H9 (cell line): Measurements from ENCODE around the gene DLL4. TPM values are rescaled to one million over a fixed set of nuclear protein-coding genes. Genes with fewer than 3 reads are reported as not detected.

ENCODE experiments used
- DNase-seq: peaks from one replicate; pipeline ENCODE4 v3.0.0-alpha.2; 2017
- H2AFZ ChIP-seq: one replicate; pipeline ENCODE4 v1.6.1; 2013; ENCODE audit warnings: mild to moderate bottlenecking, low read length, control low read depth, moderate library complexity
- H2AK5ac ChIP-seq: 2 replicates; pipeline ENCODE4 v1.6.1; 2013; ENCODE audit warnings: low read length, control low read depth, mixed read lengths; ENCODE audit not compliant: insufficient read length
- H2BK120ac ChIP-seq: one replicate; pipeline ENCODE4 v1.6.1; 2013; ENCODE audit warnings: low read depth, mild to moderate bottlenecking, low read length, control low read depth, inconsistent platforms; ENCODE audit not compliant: poor library complexity, severe bottlenecking
- H2BK12ac ChIP-seq: 2 replicates; pipeline ENCODE4 v1.6.1; 2013; ENCODE audit warnings: low read length, control low read depth, mixed read lengths, low read depth; ENCODE audit not compliant: insufficient read length
- H2BK15ac ChIP-seq: 2 replicates; pipeline ENCODE4 v1.6.1; 2013; ENCODE audit warnings: low read depth, low read length, control low read depth
- H2BK20ac ChIP-seq: one replicate; pipeline ENCODE4 v1.6.1; 2013; ENCODE audit warnings: low read depth, mild to moderate bottlenecking, low read length, control low read depth, inconsistent platforms; ENCODE audit not compliant: poor library complexity, severe bottlenecking
- H2BK5ac ChIP-seq: 2 replicates; pipeline ENCODE4 v1.6.1; 2013; ENCODE audit warnings: low read length, control low read depth, mixed read lengths; ENCODE audit not compliant: insufficient read length
- H3K14ac ChIP-seq: 2 replicates; pipeline ENCODE4 v1.6.1; 2013; ENCODE audit warnings: low read length, control low read depth; ENCODE audit not compliant: insufficient read depth
- H3K18ac ChIP-seq: 2 replicates; pipeline ENCODE4 v1.6.1; 2013; ENCODE audit warnings: low read depth, mild to moderate bottlenecking, mixed read lengths, low read length, control low read depth; ENCODE audit not compliant: insufficient read length
- H3K23ac ChIP-seq: 2 replicates; pipeline ENCODE4 v1.6.1; 2013; ENCODE audit warnings: low read length, control low read depth, mixed read lengths, low read depth; ENCODE audit not compliant: insufficient read length
- H3K23me2 ChIP-seq: 2 replicates; pipeline ENCODE4 v1.6.1; 2013; ENCODE audit warnings: low read depth, mild to moderate bottlenecking, mixed read lengths, low read length, control low read depth; ENCODE audit not compliant: insufficient read length, poor library complexity, severe bottlenecking
- H3K27ac ChIP-seq: 2 replicates; pipeline ENCODE4 v1.5.1; 2013; ENCODE audit warnings: low read length, control low read depth, mixed read lengths, low read depth; ENCODE audit not compliant: insufficient read length
- H3K27me3 ChIP-seq: 2 replicates; pipeline ENCODE4 v1.6.1; 2013; ENCODE audit warnings: low read length, control low read depth, inconsistent platforms; ENCODE audit not compliant: insufficient read depth
- H3K4ac ChIP-seq: 2 replicates; pipeline ENCODE4 v1.6.1; 2013; ENCODE audit warnings: low read depth, mild to moderate bottlenecking, control low read depth, inconsistent platforms, low read length, moderate library complexity
- H3K4me1 ChIP-seq: 2 replicates; pipeline ENCODE4 v1.6.1; 2013; ENCODE audit warnings: low read length, control low read depth, inconsistent platforms; ENCODE audit not compliant: insufficient read depth
- H3K4me2 ChIP-seq: 2 replicates; pipeline ENCODE4 v1.6.1; 2013; ENCODE audit warnings: low read length, control low read depth, mixed read lengths; ENCODE audit not compliant: insufficient read length, insufficient read depth
- H3K56ac ChIP-seq: 2 replicates; pipeline ENCODE4 v1.6.1; 2013; ENCODE audit warnings: low read depth, mild to moderate bottlenecking, mixed read lengths, low read length, control low read depth; ENCODE audit not compliant: insufficient read length
- H3K79me1 ChIP-seq: 2 replicates; pipeline ENCODE4 v1.6.1; 2013; ENCODE audit warnings: low read depth, mild to moderate bottlenecking, moderate library complexity, low read length, control low read depth, inconsistent platforms; ENCODE audit not compliant: insufficient read depth, poor library complexity, severe bottlenecking
- H3K79me2 ChIP-seq: 2 replicates; pipeline ENCODE4 v1.6.1; 2013; ENCODE audit warnings: low read length, control low read depth, inconsistent platforms; ENCODE audit not compliant: insufficient read depth
- H3K9ac ChIP-seq: 2 replicates; pipeline ENCODE4 v1.6.1; 2013; ENCODE audit warnings: low read length, control low read depth, mixed read lengths; ENCODE audit not compliant: insufficient read length; ENCODE audit errors: extremely low read depth
- H3K9me3 ChIP-seq: one replicate; pipeline ENCODE4 v1.6.1; 2013; ENCODE audit warnings: low read depth, low read length, inconsistent platforms; ENCODE audit not compliant: control insufficient read depth
- H3T11ph ChIP-seq: one replicate; pipeline ENCODE4 v1.6.1; 2013; ENCODE audit warnings: mild to moderate bottlenecking, low read length, control low read depth, inconsistent platforms
- H4K20me1 ChIP-seq: one replicate; pipeline ENCODE4 v1.6.1; 2013; ENCODE audit not compliant: control insufficient read depth, insufficient read length, insufficient read depth
- H4K5ac ChIP-seq: 2 replicates; pipeline ENCODE4 v1.6.1; 2013; ENCODE audit warnings: low read depth, mild to moderate bottlenecking, mixed read lengths, low read length, control low read depth; ENCODE audit not compliant: insufficient read length
- H4K8ac ChIP-seq: replicated peaks from 2 replicates; pipeline ENCODE4 v1.6.1; 2013; ENCODE audit warnings: low read length, control low read depth, mixed read lengths, low read depth; ENCODE audit not compliant: insufficient read length
- H4K91ac ChIP-seq: 2 replicates; pipeline ENCODE4 v1.6.1; 2013; ENCODE audit warnings: low read depth, mild to moderate bottlenecking, moderate library complexity, mixed read lengths, low read length, control low read depth; ENCODE audit not compliant: insufficient read length
- H3K27ac Mint-ChIP-seq, 3 experiments: 2 replicates in 2 of 3; 3 replicates in 1 of 3; pipeline ENCODE4 v1.8.0; 2020 to 2021; ENCODE audit warnings: mixed read lengths in 3 of 3, mild to moderate bottlenecking in 1 of 3, moderate library complexity in 1 of 3
- H3K27me3 Mint-ChIP-seq: 2 replicates; pipeline ENCODE4 v1.8.0; 2021; ENCODE audit warnings: low read depth, mild to moderate bottlenecking, moderate library complexity, mixed read lengths
- H3K36me3 Mint-ChIP-seq, 3 experiments: 2 replicates in 2 of 3; 3 replicates in 1 of 3; pipeline ENCODE4 v1.8.0; 2020 to 2021; ENCODE audit warnings: low read depth in 3 of 3, mixed read lengths in 3 of 3; ENCODE audit not compliant: insufficient read depth in 1 of 3
- H3K4me1 Mint-ChIP-seq, 2 experiments: 2 replicates each; pipeline ENCODE4 v1.8.0; 2020; ENCODE audit warnings: mixed read lengths in 2 of 2
- H3K4me3 Mint-ChIP-seq, 2 experiments: 2 replicates in 1 of 2; 3 replicates in 1 of 2; pipeline ENCODE4 v1.8.0; 2020 to 2021; ENCODE audit warnings: mild to moderate bottlenecking in 2 of 2, mixed read lengths in 2 of 2, moderate library complexity in 1 of 2
- H3K9me3 Mint-ChIP-seq, 2 experiments: 2 replicates in 1 of 2; 3 replicates in 1 of 2; pipeline ENCODE4 v1.8.0; 2020; ENCODE audit warnings: mild to moderate bottlenecking in 2 of 2, mixed read lengths in 2 of 2, moderate library complexity in 1 of 2
- WGBS: extraction: QIAGEN DNeasy Blood & Tissue Kit; methylation state at CpG from one replicate; pipeline ENCODE4 v1.1.7; 2013; ENCODE audit warnings: missing lambda C conversion rate, low lambda C conversion rate, mixed read lengths; ENCODE audit not compliant: insufficient read length; ENCODE audit errors: extremely low coverage; 5-methylcytosine and 5-hydroxymethylcytosine counted together
- total RNA-seq: library from RNA; stranded (reverse); gene quantifications from 2 replicates; pipeline ENCODE4 v1.2.1, GENCODE V29; 2021
- TF ChIP-seq, protein P1 (sequence below): fragments of 200-600 bp; sonication (generic); conservative IDR thresholded peaks from 3 replicates; pipeline ENCODE4 v1.8.0; 2021; ENCODE audit warnings: antibody characterized with exemption, mild to moderate bottlenecking

The DLL4 gene
- total RNA-seq, 1 experiment from 2014 or later: 0.28 TPM

DNA sequence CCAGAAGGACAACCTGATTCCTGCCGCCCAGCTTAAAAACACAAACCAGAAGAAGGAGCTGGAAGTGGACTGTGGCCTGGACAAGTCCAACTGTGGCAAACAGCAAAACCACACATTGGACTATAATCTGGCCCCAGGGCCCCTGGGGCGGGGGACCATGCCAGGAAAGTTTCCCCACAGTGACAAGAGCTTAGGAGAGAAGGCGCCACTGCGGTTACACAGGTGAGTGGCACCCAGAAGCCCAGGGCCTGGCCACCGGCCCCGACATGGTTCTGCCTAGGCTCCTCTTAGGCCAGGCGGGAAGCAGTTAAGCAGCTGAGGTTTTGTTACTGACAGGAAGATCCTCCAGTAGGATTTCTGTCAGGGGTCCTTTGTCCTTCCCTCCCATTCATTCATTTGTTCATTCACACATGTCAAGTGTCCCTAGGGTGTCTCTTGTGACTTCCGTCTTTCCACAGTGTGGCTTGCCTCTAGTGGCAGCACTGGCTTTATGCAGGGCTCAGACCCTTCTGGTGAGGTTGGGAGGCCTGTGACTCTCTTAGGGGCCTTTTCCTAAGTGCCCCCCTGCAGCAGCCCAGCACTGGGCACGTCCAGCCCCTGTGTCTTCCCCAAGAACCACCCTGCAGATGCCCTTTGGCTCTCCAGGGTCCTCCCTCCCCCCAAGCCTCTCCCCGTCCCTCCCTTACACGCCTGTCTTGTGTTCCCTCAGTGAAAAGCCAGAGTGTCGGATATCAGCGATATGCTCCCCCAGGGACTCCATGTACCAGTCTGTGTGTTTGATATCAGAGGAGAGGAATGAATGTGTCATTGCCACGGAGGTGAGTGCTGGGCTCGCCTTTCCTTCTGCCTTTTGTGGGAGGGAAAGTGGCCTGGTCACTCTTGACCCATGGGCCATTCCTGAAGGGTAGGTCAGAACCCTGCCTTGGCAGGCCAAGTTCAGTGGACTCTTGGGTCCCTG, 7.8 kb downstream of the DLL4 start:
- H3K4me2 ChIP-seq: no peak overlapping the region
- peaks cover 17 to 25% of the 10 kb centered on the region in 2 experiments for H3K4me1 Mint-ChIP-seq
- no peak overlapping the region for H2AK5ac ChIP-seq
- no peaks in the 10 kb centered on the region for H3K9me3 ChIP-seq
- no peak overlapping the region for H3K27ac ChIP-seq
- no peaks in the 10 kb centered on the region for H3K9me3 Mint-ChIP-seq
- H3K4me1 ChIP-seq: no peaks in the 10 kb centered on the region
- peaks cover 3% of the 10 kb centered on the region for H3K23me2 ChIP-seq
- peaks cover 3% of the 10 kb centered on the region; the same call in 1 of the 2 replicates for H3K27me3 ChIP-seq
- no peaks in the 10 kb centered on the region for H3K79me2 ChIP-seq
- no peak overlapping the region for H3K27ac Mint-ChIP-seq
- H2AFZ ChIP-seq: no peak overlapping the region
- peaks cover 78% of the 10 kb centered on the region for H3K27me3 Mint-ChIP-seq
- H3T11ph ChIP-seq: no peak overlapping the region
- no peak overlapping the region for H2BK5ac ChIP-seq
- no peak overlapping the region for H3K4ac ChIP-seq
- H2BK20ac ChIP-seq: no peak overlapping the region
- no peak overlapping the region for H3K9ac ChIP-seq
- no peak overlapping the region for H3K23ac ChIP-seq
- H4K20me1 ChIP-seq: no peaks in the 10 kb centered on the region
- DNase-seq: no peak
- no peak overlapping the region for H3K18ac ChIP-seq
- H2BK15ac ChIP-seq: no peak overlapping the region
- no peak overlapping the region for H2BK12ac ChIP-seq
- no peaks in the 10 kb centered on the region for H3K79me1 ChIP-seq
- H4K8ac ChIP-seq: no peak overlapping the region
- H4K5ac ChIP-seq: no peak overlapping the region
- no peak overlapping the region for H3K4me3 Mint-ChIP-seq
- TF ChIP-seq, protein P1, sequence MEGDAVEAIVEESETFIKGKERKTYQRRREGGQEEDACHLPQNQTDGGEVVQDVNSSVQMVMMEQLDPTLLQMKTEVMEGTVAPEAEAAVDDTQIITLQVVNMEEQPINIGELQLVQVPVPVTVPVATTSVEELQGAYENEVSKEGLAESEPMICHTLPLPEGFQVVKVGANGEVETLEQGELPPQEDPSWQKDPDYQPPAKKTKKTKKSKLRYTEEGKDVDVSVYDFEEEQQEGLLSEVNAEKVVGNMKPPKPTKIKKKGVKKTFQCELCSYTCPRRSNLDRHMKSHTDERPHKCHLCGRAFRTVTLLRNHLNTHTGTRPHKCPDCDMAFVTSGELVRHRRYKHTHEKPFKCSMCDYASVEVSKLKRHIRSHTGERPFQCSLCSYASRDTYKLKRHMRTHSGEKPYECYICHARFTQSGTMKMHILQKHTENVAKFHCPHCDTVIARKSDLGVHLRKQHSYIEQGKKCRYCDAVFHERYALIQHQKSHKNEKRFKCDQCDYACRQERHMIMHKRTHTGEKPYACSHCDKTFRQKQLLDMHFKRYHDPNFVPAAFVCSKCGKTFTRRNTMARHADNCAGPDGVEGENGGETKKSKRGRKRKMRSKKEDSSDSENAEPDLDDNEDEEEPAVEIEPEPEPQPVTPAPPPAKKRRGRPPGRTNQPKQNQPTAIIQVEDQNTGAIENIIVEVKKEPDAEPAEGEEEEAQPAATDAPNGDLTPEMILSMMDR: no peak
- no peak overlapping the region for H2BK120ac ChIP-seq
- no peak overlapping the region for H4K91ac ChIP-seq
- no peak overlapping the region for H3K14ac ChIP-seq
- H3K56ac ChIP-seq: no peak overlapping the region
- WGBS: no CpG with 5 or more reads among the region's 15 CpGs
- no peaks in the 10 kb centered on the region for H3K36me3 Mint-ChIP-seq
